GM19452 (cell line): ENCODE results near the gene NDST1.

Source experiments
- ATAC-seq: cut with Tn5 transposase; IDR thresholded peaks from one replicate; pipeline ENCODE4 v1.9.1; 2021; ENCODE audit not compliant: unreplicated experiment

The NDST1 gene

DNA sequence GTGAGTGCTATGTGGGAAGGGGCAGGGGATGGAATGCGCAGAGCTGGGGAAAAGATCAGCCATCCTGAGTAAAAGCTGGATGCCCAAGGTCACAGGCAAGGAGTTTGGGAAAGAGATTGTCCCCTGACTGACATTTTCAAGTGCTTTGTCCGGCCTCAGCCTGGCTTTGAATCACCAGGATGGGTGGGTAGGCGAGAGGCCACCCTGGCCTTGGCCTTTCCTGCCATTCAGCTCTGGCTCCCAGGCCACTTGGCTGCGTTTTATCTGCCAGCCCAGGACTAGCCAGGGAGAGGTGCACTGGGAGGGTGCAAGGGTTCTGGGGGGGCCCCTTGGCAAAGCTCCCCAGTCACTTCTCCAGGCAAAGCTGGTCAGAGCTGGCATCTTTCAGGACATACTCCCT, 95.1 kb downstream of the NDST1 start:
- ATAC-seq: no peak

DNA sequence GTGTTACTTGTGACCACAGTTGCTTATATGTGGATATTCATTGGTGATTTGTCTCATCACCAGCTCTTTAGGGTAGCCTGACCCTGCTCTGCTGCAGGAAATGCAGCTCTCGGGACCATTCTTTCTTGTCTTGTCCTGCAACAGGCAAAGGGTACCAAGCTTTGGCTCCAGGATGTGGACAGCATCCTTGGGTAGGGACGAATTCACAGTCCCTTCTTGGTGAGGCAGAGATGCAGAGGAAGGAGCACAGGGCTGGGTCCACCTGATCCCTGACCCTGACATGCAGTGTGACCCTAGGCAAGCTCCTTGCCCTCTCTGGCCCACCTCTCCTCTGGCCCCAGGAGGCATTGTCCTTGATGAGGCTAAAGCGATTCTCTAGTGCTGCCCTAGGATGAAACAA, 95.6 kb downstream of the NDST1 start:
- no peak for ATAC-seq

DNA sequence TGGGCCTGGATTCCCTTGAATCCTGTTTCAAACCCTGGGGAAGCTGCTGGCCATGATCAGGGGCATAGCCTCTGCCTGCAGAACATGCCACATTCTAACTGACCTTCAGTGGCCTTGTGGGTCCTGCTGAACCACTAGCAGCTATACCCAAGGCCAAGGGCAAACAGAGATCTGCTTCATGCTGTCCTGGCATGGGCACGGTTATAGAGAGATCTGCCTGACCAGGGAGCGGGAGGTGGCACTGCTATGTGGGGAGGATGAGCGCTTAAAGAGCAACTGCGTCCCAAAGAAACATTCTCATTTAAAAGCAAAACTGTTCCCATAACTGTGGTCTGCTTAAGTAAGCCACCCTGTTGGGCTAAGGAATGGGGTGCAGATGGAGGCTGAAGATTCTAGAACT, 96.1 kb downstream of the NDST1 start:
- ATAC-seq: no peak

DNA sequence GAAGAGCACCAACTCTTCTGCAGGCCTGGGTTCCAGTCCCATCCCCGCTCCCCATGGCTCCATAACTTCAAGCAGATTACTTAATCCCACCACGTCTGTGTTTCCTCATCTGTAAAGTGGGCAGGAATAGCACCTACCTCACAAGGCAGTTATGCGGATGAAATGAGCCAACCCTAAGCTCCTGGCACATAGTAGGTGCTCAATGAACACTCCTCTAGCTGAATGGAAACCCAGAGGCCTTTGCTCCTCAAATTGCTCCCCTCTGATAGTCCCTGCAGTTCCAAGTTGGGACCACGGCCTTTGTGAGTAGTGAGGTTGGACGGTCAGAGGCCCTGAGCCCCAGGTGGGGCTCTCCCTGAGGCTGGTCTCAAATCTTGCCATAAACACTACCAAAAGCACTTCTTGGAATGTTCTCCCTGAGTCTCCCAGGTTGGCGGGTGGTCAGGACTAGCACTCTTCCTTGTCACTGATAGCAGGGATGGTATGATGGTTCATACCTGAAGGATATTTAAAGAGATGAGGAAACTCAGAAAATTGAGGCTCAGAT, 97.0 kb downstream of the NDST1 start:
- no peak for ATAC-seq

DNA sequence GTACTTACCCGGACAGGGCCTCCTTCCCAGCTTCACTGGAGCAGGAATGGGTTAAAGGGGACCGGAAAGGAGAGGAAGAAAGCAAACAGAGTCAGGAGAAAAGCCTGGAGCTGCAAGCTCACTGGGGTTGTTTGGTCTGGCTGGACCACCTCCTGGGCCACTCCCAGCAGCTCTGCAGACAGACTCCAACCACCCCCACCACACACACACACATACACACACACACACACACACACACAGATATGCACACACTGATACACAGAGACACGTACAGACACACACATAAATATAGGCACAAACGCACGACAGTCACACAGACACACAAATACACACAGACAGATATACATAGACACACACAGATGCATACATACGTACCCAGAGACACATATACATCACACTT, 97.6 kb downstream of the NDST1 start:
- no peak for ATAC-seq

DNA sequence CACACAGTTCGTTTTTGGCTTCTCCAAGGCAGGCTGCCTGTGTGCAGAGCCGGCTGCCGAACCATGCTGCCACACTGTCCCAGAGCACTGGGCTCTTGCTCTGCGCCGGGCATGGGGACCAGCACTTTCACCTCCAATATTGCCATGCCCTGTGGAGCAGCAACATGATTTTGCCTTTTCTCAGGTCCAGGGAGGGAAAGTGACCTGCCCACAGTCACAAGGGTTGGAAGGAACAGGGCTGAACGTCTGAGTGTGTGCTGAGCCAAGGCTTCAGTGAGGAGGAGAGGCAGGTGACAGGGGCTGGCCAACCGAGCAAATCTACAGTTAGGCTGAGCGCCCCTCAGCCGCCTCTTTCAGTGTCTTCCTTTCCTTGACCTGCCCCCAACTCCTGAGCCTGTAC, 98.5 kb downstream of the NDST1 start:
- no peak for ATAC-seq

DNA sequence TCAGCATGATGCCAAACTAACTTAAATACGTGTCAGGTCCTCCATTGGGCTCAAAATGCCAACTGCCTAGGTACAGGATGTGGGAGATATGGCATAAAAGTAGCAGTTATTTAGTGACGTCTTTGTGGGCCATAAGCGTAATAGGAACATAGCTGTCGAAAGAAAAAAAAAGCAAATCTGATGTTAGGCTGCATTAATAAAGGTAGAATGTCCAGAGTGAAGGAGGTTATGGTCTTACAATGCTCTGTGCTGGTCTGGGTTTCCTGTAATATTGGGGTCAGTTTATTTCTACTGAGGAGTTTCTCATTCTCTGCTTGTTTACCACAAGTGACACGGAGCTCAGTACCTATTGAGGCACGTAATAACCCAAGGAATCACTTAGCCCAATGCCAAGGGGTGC, 99.2 kb downstream of the NDST1 start:
- no peak for ATAC-seq
